ENCODE data around the gene ZNF584. TPM values are rescaled to one million over a fixed set of nuclear protein-coding genes. Genes with fewer than 3 reads are reported as not detected.
A peak's percentile ranks its signal among the peaks of the same experiment; 100 is the strongest.
"Not testable (repeated sequence)": the region's sequence is repeated elsewhere in the genome, so short reads cannot be mapped to it uniquely, and the experiment has no call there.

The ZNF584 gene
- total RNA-seq, 1 donor from 2014 or later: 8.4 TPM

GRCh38 chr19:58403920-58404478 is 4.5 kb upstream of the ZNF584 start:
- not testable (repeated sequence) for DNase-seq (ENCODE audit: extremely low read depth, low read depth, low spot score)

- no peak for DNase-seq (ENCODE audit: extremely low read depth, low read depth, low spot score)
Observed at GRCh38 chr19:58406818-58407657, 1.4 kb upstream of the ZNF584 start.

GRCh38 chr19:58407658-58408151 is 744 bp upstream of the ZNF584 start:
- no peak for DNase-seq (ENCODE audit: extremely low read depth, low read depth, low spot score)

- no peak for DNase-seq (ENCODE audit: extremely low read depth, low read depth, low spot score)
Observed at GRCh38 chr19:58409010-58409790, 751 bp downstream of the ZNF584 start.

- DNase-seq (ENCODE audit: extremely low read depth, low read depth, low spot score): no peak
Observed at GRCh38 chr19:58416604-58417003, 8.2 kb downstream of the ZNF584 start.

GRCh38 chr19:58417071-58417470 is 8.6 kb downstream of the ZNF584 start:
- DNase-seq (ENCODE audit: extremely low read depth, low read depth, low spot score): no peak

GRCh38 chr19:58428617-58429016 is 20.2 kb downstream of the ZNF584 start:
- DNase-seq (ENCODE audit: extremely low read depth, low read depth, low spot score): no peak

GRCh38 chr19:58429745-58430144 is 21.3 kb downstream of the ZNF584 start:
- DNase-seq (ENCODE audit: extremely low read depth, low read depth, low spot score): no peak

- no peak for DNase-seq (ENCODE audit: extremely low read depth, low read depth, low spot score)
Observed at GRCh38 chr19:58434217-58434616, 25.8 kb downstream of the ZNF584 start.

- peak; percentile 100 for DNase-seq (ENCODE audit: extremely low read depth, low read depth, low spot score)
Observed at GRCh38 chr19:58439576-58440554, 31.4 kb downstream of the ZNF584 start, which contains the start of gene ZNF132. Gene ZNF132, minus strand, starts transcription at chr19:58440153. Its CDS starts 332 bp downstream, at chr19:58439821.

GRCh38 chr19:58440556-58440955 is 32.1 kb downstream of the ZNF584 start:
- DNase-seq (ENCODE audit: extremely low read depth, low read depth, low spot score): no peak

- DNase-seq (ENCODE audit: extremely low read depth, low read depth, low spot score): not testable (repeated sequence)
Observed at GRCh38 chr19:58442986-58443385, 34.5 kb downstream of the ZNF584 start.

GRCh38 chr19:58448860-58449259 is 40.4 kb downstream of the ZNF584 start:
- DNase-seq (ENCODE audit: extremely low read depth, low read depth, low spot score): not testable (repeated sequence)

GRCh38 chr19:58449980-58450379 is 41.5 kb downstream of the ZNF584 start:
- DNase-seq (ENCODE audit: extremely low read depth, low read depth, low spot score): not testable (repeated sequence)

- DNase-seq (ENCODE audit: extremely low read depth, low read depth, low spot score): no peak
Observed at GRCh38 chr19:58450856-58451357, 42.5 kb downstream of the ZNF584 start.

GRCh38 chr19:58451358-58452101 is 43.1 kb downstream of the ZNF584 start, which contains the start of gene ZNF324B:
Gene ZNF324B, plus strand, starts transcription at chr19:58451622. Its CDS starts 2,080 bp downstream, at chr19:58453702.
- DNase-seq (ENCODE audit: extremely low read depth, low read depth, low spot score): no peak

GRCh38 chr19:58453743-58454142 is 45.3 kb downstream of the ZNF584 start:
- no peak for DNase-seq (ENCODE audit: extremely low read depth, low read depth, low spot score)

- no peak for DNase-seq (ENCODE audit: extremely low read depth, low read depth, low spot score)
Observed at GRCh38 chr19:58455306-58455705, 46.9 kb downstream of the ZNF584 start.

GRCh38 chr19:58456111-58456510 is 47.7 kb downstream of the ZNF584 start:
- no peak for DNase-seq (ENCODE audit: extremely low read depth, low read depth, low spot score)
